GM13977 (cell line): ENCODE measurements around the gene GNAO1.

Source experiments
- DNase-seq: peaks from one replicate; pipeline ENCODE4 v3.0.0; 2012; ENCODE audit warnings: low spot score
- CTCF ChIP-seq: IDR thresholded peaks from 2 replicates; pipeline ENCODE4 v1.5.1; 2012; ENCODE audit warnings: mild to moderate bottlenecking, control low read depth; ENCODE audit not compliant: insufficient read depth; ENCODE audit errors: extremely low read depth, missing control alignments
- in situ Hi-C: fragments of 300-500 bp; cut with MboI; formaldehyde crosslinking; loops from one replicate; pipeline ENCODE4 v1.12.0; 2022; ENCODE audit warnings: low sequenced_read_pairs, low pct_unique_long_range_greater_than_20kb, mixed read lengths, inconsistent platforms; ENCODE audit not compliant: unreplicated experiment

Gene GNAO1

DNA sequence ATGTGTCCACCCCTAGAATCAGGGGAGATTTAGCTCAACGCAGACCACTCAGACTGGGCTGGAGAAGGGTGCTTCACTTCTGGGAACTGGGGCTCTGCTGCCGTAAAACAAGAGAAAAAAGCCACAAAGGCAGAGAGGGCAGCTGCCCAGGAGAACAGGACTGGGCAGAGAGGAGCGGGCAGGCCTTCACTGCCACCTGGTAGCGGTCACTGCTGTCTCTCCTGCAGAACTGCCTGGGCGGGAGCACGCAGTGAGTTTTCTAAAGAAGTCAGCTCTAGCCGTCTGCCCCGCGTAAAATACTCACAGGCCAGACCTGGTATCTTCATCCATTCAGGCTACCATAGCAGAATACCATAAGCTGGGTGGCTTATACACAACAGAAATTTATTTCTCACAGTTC lies 130.3 kb downstream of the GNAO1 start:
- DNase-seq = no peak
- TF ChIP-seq CTCF = no peak
- in situ Hi-C loops = loop anchor here (10.0 kb wide), 1 partner anchor 377 kb away; no protein-coding TSS in a partner anchor

GRCh38 chr16:56324406-56324805 lies 133.1 kb downstream of the GNAO1 start:
- no peak for DNase-seq
- in situ Hi-C loops = loop anchor here (10.0 kb wide), 1 partner anchor 380 kb away; no protein-coding TSS in a partner anchor
- no peak for TF ChIP-seq CTCF

- in situ Hi-C loops = loop anchor here (10.0 kb wide), 1 partner anchor 381 kb away; no protein-coding TSS in a partner anchor
- no peak for DNase-seq
- TF ChIP-seq CTCF = no peak
Observed at GRCh38 chr16:56325956-56326355, 134.7 kb downstream of the GNAO1 start.

DNA sequence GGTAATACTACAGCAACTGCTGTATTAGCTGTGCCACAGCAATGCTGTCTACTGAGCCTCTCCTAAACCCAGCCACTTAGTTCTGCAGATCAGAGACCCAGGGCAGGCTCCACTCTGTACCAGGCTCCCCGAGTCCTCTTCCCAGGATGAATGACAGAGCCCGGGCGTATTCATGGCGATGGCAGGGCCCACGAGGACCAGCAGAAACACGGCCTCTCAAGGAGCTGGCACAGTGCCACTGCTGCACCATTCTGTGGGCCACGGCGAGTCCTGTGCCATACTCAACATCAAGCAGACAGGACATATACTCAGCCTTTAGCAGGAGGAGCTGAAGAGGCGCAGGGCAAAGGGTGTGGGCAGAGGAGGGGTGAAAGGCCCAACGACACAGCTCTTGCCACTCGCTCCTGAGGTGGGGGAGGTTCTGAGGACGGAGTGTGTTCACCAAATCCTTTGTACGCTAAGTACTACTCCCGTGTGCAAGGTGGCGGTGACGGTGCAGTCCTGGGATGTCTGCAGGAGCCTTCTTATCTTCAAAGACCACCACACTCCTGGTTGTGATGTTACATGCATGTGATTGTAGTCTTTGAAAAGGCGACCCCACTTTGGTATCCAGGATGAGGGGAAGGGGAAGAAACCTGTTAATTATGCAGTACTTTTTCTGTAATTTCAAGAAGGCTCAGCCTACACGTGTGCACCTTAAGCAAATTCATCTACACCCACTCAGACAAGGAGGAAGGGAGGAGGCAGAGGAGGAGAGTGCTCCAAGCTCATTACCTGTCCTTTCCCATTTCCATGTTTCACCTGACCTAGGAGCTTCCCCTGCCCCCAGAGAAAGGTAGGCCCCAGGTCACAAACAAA lies 136.0 kb downstream of the GNAO1 start:
- in situ Hi-C loops = loop anchor here (10.0 kb wide), 1 partner anchor 382 kb away; no protein-coding TSS in a partner anchor
- TF ChIP-seq CTCF = no peak
- no peak for DNase-seq

GRCh38 chr16:56327929-56328258 lies 136.6 kb downstream of the GNAO1 start:
- in situ Hi-C loops = loop anchor here (10.0 kb wide), 1 partner anchor 383 kb away; no protein-coding TSS in a partner anchor
- no peak for DNase-seq
- TF ChIP-seq CTCF = no peak

DNA sequence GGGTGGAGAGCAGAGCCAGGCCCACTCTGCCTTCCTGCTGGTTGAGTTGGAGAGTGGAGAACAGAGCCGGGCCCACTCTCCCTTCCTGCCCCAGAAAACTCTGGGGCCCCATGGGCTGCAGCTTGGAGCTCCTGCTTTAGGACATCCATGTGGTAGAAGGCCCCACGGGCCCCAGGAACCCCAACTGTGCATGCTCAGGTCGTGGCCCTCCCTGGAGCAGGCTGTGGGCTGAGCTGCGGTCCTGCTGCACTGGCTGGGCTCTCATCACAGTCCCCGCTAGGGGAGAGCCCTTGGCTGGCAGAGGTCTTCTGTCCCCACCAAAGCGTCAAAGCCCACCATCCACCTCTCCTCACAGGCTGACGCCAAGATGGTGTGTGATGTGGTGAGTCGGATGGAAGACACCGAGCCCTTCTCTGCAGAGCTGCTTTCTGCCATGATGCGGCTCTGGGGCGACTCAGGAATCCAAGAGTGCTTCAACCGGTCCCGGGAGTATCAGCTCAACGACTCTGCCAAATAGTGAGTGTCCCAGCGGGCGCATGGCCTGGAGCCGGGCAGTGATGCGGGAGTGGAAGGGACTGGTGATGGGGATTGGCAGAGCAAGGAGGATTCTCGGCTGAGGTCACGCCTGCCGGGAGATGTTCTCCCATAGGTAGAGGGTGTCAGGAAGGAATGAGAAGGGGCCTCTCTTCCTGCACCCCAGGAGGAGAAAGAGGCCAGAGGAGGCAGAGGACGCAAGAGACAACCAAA lies 137.2 kb downstream of the GNAO1 start:
- in situ Hi-C loops = loop anchor here (10.0 kb wide), 1 partner anchor 384 kb away; no protein-coding TSS in a partner anchor
- TF ChIP-seq CTCF = no peak

More for the DNA sequence above, 137.2 kb downstream of the GNAO1 start:
- no peak for DNase-seq
